Omental fat pad (tissue), 4 donors: ENCODE results near the gene NLGN1. TPM values are rescaled to one million over a fixed set of nuclear protein-coding genes. Genes with fewer than 3 reads are reported as not detected.

Experiments used
- ATAC-seq: fragments of 150-250 bp; one replicate; pipeline ENCODE4 v1.9.1; 2016; ENCODE audit warnings: mild to moderate bottlenecking, moderate library complexity; ENCODE audit not compliant: low FRiP score
- DNase-seq: peaks from one replicate; pipeline ENCODE4 v3.0.0-alpha.2; 2019; ENCODE audit warnings: low spot score
- CTCF ChIP-seq, 3 donors: fragments of 450-650 bp; IDR thresholded peaks; one replicate each; pipeline ENCODE4 v1.5.1; 2016 to 2017; ENCODE audit warnings: antibody characterized with exemption in 3 of 3, mild to moderate bottlenecking in 3 of 3, moderate library complexity in 2 of 3
- total RNA-seq, 4 donors: library from RNA; depleted of rRNA; stranded (reverse); fragments of >200 nt; gene quantifications; one replicate each; pipeline ENCODE4 v1.1.0, GENCODE V29; 2016

NLGN1 gene
- total RNA-seq, 4 donors from 2014 or later: 5.3 to 17.4 (median 12.5) TPM

- no peak for TF ChIP-seq CTCF (IDR thresholded peaks at IDR 0.05)
- ATAC-seq (peak; percentile 88), DNase-seq (no peak)
These were observed 1.9 kb upstream of the NLGN1 start for GRCh38 chr3:173395412-173396181.

- no peak for TF ChIP-seq CTCF (IDR thresholded peaks at IDR 0.05)
- ATAC-seq: no peak
These were observed 1.1 kb upstream of the NLGN1 start for GRCh38 chr3:173396191-173397041.

GRCh38 chr3:173398111-173398479, 551 bp downstream of the NLGN1 start:
- DNase-seq: no peak
- no peak for TF ChIP-seq CTCF (IDR thresholded peaks at IDR 0.05)
- ATAC-seq: peak; percentile 34

More at GRCh38 chr3:173396191-173397041, 1.1 kb upstream of the NLGN1 start:
- DNase-seq: no peak

GRCh38 chr3:173399044-173399443, 1.5 kb downstream of the NLGN1 start:
- DNase-seq (no peak), ATAC-seq (no peak)
- TF ChIP-seq CTCF (IDR thresholded peaks at IDR 0.05): no peak

GRCh38 chr3:173401369-173401768, 3.8 kb downstream of the NLGN1 start:
- no peak for DNase-seq
- no peak for TF ChIP-seq CTCF (IDR thresholded peaks at IDR 0.05)
- no peak for ATAC-seq

- no peak for ATAC-seq
- no peak for TF ChIP-seq CTCF (IDR thresholded peaks at IDR 0.05)
- no peak for DNase-seq
These were observed 5.1 kb downstream of the NLGN1 start for GRCh38 chr3:173402656-173403055.
